Upper lobe of left lung (tissue), 6 donors: ENCODE results near the gene TLE1. TPM values are rescaled to one million over a fixed set of nuclear protein-coding genes. Genes with fewer than 3 reads are reported as not detected.

Source experiments
- ATAC-seq, 2 donors: fragments of 200-7000 bp; cut with Tn5 transposase; one replicate each; pipeline ENCODE4 v1.9.1; 2022; ENCODE audit warnings: mild to moderate bottlenecking in 2 of 2, moderate library complexity in 2 of 2; ENCODE audit not compliant: low FRiP score in 2 of 2
- DNase-seq, 2 donors: peaks; one replicate each; pipeline ENCODE4 v3.0.0-alpha.2; 2019 to 2020
- H3K27ac ChIP-seq, 4 donors: fragments of 200-600 bp; sonication (generic); one replicate each; pipeline ENCODE4 v1.5.1; 2016 to 2019
- H3K27me3 ChIP-seq, 4 donors: fragments of 200-600 bp; sonication (generic); one replicate each; pipeline ENCODE4 v1.5.1; 2017 to 2019
- H3K36me3 ChIP-seq, 4 donors: fragments of 200-600 bp; sonication (generic); one replicate each; pipeline ENCODE4 v1.5.1; 2016 to 2019
- H3K4me1 ChIP-seq, 4 donors: fragments of 200-600 bp; sonication (generic); one replicate each; pipeline ENCODE4 v1.5.1; 2018 to 2019
- H3K4me3 ChIP-seq, 4 donors: fragments of 200-600 bp; sonication (generic); one replicate each; pipeline ENCODE4 v1.5.1; 2017 to 2019; ENCODE audit warnings: mild to moderate bottlenecking in 2 of 4, moderate library complexity in 1 of 4
- H3K9me3 ChIP-seq, 4 donors: fragments of 200-600 bp; sonication (generic); one replicate each; pipeline ENCODE4 v1.5.1; 2018 to 2019
- EP300 ChIP-seq, 4 donors: sonication (generic); formaldehyde crosslinking; IDR thresholded peaks; one replicate each; pipeline ENCODE4 v1.5.1; 2017; ENCODE audit warnings: antibody characterized with exemption in 4 of 4, control low read depth in 2 of 4
- POLR2A ChIP-seq, 4 donors: fragments of 450-650 bp; IDR thresholded peaks; one replicate each; pipeline ENCODE4 v1.5.1; 2016 to 2017; ENCODE audit warnings: antibody characterized with exemption in 4 of 4, mild to moderate bottlenecking in 2 of 4
- POLR2AphosphoS5 ChIP-seq, 2 donors: sonication (generic); formaldehyde crosslinking; IDR thresholded peaks; one replicate each; pipeline ENCODE4 v1.5.1; 2017; ENCODE audit warnings: antibody characterized with exemption in 2 of 2
- WGBS, 2 donors: methylation state at CpG; one replicate each; pipeline ENCODE4 v1.1.5; 2017 to 2018; 5-methylcytosine and 5-hydroxymethylcytosine counted together
- total RNA-seq, 6 donors: library from RNA; depleted of rRNA in 4 of 6; stranded (reverse); fragments of >200 nt in 4 of 6; gene quantifications; one replicate each; pipeline versions ENCODE4 v1.1.0 to v1.2.1, GENCODE V29; 2016 to 2021
- TF ChIP-seq, protein P1 (sequence below), 6 experiments: fragments of 450-650 bp in 4 of 6; fragments of 200-600 bp in 2 of 6; sonication (generic) in 2 of 6; IDR thresholded peaks; one replicate each; pipeline ENCODE4 v1.5.1; 2016 to 2019; ENCODE audit warnings: antibody characterized with exemption in 6 of 6
- donor health status: DM: no; HTN: no; CAD: no; lungs with moderate emphysema.
- donor health status: DM: no; HTN: yes; CAD: no; lungs with severe emphysema.

TLE1 gene
- total RNA-seq, 6 donors from 2014 or later, result 17.3 to 55.5 (median 27.6) TPM

- Histone ChIP-seq H3K27ac (no peak overlapping the region), H3K27me3 (no peaks in the 10 kb centered on the region), H3K4me1 (peaks cover 8 to 15% (median 9%) of the 10 kb centered on the region in 4 donors), H3K4me3 (no peak overlapping the region), H3K36me3 (peaks cover 0 to 57% (median 14%) of the 10 kb centered on the region in 4 donors), H3K9me3 (no peaks in the 10 kb centered on the region)
- WGBS, 2 donors, result 94 to 95% methylated on average over 9 of the region's 9 CpGs
- DNase-seq (no peak), ATAC-seq (no peak)
- TF ChIP-seq, protein P1, sequence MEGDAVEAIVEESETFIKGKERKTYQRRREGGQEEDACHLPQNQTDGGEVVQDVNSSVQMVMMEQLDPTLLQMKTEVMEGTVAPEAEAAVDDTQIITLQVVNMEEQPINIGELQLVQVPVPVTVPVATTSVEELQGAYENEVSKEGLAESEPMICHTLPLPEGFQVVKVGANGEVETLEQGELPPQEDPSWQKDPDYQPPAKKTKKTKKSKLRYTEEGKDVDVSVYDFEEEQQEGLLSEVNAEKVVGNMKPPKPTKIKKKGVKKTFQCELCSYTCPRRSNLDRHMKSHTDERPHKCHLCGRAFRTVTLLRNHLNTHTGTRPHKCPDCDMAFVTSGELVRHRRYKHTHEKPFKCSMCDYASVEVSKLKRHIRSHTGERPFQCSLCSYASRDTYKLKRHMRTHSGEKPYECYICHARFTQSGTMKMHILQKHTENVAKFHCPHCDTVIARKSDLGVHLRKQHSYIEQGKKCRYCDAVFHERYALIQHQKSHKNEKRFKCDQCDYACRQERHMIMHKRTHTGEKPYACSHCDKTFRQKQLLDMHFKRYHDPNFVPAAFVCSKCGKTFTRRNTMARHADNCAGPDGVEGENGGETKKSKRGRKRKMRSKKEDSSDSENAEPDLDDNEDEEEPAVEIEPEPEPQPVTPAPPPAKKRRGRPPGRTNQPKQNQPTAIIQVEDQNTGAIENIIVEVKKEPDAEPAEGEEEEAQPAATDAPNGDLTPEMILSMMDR (IDR thresholded peaks at IDR 0.05), result no peak
- TF ChIP-seq POLR2AphosphoS5 (IDR thresholded peaks at IDR 0.05), result no peak
- no peak for TF ChIP-seq EP300 (IDR thresholded peaks at IDR 0.05)
- TF ChIP-seq POLR2A (IDR thresholded peaks at IDR 0.05), result no peak
Measured at GRCh38 chr9:81589819-81590218, 99.5 kb downstream of the TLE1 start.

- H3K36me3 ChIP-seq, result peaks cover 0 to 59% (median 14%) of the 10 kb centered on the region in 4 donors
- 96 to 97% methylated on average over 4 to 5 of the region's 5 CpGs for WGBS, 2 donors
- no peak for TF ChIP-seq POLR2A (IDR thresholded peaks at IDR 0.05)
- no peak for TF ChIP-seq EP300 (IDR thresholded peaks at IDR 0.05)
- TF ChIP-seq, protein P1 (IDR thresholded peaks at IDR 0.05), result no peak
- TF ChIP-seq POLR2AphosphoS5 (IDR thresholded peaks at IDR 0.05), result no peak
Measured at GRCh38 chr9:81589392-81589791, 100.0 kb downstream of the TLE1 start.

DNA sequence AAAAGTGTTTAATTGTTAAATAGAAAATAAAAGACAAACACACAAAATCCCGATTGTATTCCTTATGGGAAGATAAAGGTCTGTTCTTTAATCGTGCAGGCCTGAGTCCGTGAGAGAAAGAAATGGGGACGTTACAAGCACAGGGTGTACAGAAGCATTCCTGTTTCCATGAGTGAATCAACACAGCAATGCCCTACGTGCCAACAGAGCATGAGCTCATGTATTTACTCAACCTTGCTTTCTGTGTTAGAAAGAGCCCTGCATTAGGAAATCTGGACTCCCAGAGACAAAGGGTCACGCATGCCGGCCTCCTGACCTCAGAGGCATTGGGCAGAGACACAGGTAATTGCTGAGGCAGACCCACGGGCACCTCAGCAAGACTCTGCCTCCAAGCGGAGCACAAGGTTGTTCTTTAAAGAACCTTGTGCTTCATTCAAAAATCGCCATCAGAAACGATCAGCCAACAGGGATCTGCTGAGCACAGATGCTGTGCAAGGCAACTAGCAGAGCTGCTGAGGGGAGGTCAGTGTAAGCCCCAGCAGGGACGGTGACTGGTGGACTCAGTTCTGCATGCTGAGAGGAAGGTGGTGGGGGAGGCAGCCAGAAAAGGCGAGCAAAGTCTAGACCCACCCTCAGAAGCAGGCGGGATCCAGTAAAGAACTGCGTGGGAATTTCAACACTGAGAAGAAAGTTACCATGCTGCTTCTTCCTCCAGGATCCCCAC, 101.0 kb downstream of the TLE1 start:
- ATAC-seq, result peak; percentile 71 to 89
- H3K36me3 ChIP-seq, result peaks cover 0 to 69% (median 18%) of the 10 kb centered on the region in 4 donors
- peak in 1 of 2 donors; percentile 81 for DNase-seq
- H3K4me1 ChIP-seq, result peaks cover 8 to 15% (median 9%) of the 10 kb centered on the region in 4 donors
- H3K4me3 ChIP-seq, result no peak overlapping the region
- H3K27me3 ChIP-seq, result no peaks in the 10 kb centered on the region
- WGBS, 2 donors, result 65 to 67% methylated on average over 15 of the region's 15 CpGs
- H3K27ac ChIP-seq, result peak overlapping the region in 2 of 4 donors; percentile 23 to 24
- TF ChIP-seq EP300 (IDR thresholded peaks at IDR 0.05), result peak in 2 of 4 donors; percentile 80 to 88
- no peak for TF ChIP-seq POLR2A (IDR thresholded peaks at IDR 0.05)
- TF ChIP-seq, protein P1 (IDR thresholded peaks at IDR 0.05), result no peak
- peak; percentile 10 to 58 for TF ChIP-seq POLR2AphosphoS5 (IDR thresholded peaks at IDR 0.05)
- no peaks in the 10 kb centered on the region for H3K9me3 ChIP-seq

More at GRCh38 chr9:81589392-81589791, 100.0 kb downstream of the TLE1 start:
- ATAC-seq (no peak), DNase-seq (no peak)
- Histone ChIP-seq H3K9me3 (no peaks in the 10 kb centered on the region), H3K4me3 (no peak overlapping the region), H3K27ac (no peak overlapping the region), H3K27me3 (no peaks in the 10 kb centered on the region), H3K4me1 (peaks cover 8 to 15% (median 9%) of the 10 kb centered on the region in 4 donors)

DNA sequence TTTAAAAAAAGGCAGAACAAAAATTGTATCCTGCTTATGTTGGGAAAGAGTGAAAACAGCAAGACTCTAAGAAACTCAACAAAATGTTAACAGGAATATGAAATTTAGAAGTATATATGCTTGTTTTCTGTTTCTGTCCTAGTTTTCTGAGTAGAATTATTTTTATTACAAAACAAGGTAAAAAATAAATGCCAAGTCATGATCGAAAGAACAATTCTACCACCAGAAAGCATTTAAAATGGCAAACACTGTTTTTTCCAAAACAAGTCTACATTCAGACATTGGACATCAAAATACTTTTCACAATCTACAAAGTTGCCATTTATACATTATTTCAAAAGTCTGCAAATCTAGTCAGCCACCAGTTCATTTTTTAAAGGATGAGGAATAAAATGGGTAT, 102.6 kb downstream of the TLE1 start:
- ATAC-seq, result no peak
- TF ChIP-seq, protein P1 (IDR thresholded peaks at IDR 0.05), result no peak
- TF ChIP-seq EP300 (IDR thresholded peaks at IDR 0.05), result no peak
- DNase-seq, result no peak
- Histone ChIP-seq H3K4me1 (peaks cover 8 to 15% (median 9%) of the 10 kb centered on the region in 4 donors), H3K9me3 (no peaks in the 10 kb centered on the region), H3K27ac (no peak overlapping the region), H3K4me3 (no peak overlapping the region), H3K36me3 (peaks cover 0 to 57% (median 16%) of the 10 kb centered on the region in 4 donors), H3K27me3 (no peaks in the 10 kb centered on the region)
- WGBS, 2 donors, result 85 to 89% methylated on average over 1 of the region's 1 CpG
